ENCODE results near the gene CASP2.

DNA sequence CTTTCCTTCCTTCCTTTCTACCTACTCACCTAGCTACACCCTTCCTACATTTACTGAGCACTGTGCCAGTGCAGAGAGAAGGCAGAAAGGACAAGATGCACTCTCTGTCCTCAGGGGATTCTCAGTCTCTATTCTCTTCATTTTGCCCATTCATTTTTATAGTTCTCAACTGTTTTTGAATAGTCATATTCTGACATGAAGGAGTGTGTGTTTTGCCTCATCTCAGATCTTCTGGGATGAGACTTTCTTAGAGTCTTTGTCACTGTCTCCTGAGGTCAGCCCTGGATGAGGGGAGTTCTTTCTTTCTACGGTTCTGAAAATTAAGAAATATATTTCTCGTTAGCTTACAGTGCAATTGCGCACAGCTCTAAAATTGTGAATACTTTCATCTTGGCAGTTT lies 49.1 kb downstream of the CASP2 start:
- TF ChIP-seq, protein P1, sequence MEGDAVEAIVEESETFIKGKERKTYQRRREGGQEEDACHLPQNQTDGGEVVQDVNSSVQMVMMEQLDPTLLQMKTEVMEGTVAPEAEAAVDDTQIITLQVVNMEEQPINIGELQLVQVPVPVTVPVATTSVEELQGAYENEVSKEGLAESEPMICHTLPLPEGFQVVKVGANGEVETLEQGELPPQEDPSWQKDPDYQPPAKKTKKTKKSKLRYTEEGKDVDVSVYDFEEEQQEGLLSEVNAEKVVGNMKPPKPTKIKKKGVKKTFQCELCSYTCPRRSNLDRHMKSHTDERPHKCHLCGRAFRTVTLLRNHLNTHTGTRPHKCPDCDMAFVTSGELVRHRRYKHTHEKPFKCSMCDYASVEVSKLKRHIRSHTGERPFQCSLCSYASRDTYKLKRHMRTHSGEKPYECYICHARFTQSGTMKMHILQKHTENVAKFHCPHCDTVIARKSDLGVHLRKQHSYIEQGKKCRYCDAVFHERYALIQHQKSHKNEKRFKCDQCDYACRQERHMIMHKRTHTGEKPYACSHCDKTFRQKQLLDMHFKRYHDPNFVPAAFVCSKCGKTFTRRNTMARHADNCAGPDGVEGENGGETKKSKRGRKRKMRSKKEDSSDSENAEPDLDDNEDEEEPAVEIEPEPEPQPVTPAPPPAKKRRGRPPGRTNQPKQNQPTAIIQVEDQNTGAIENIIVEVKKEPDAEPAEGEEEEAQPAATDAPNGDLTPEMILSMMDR (conservative IDR thresholded peaks at IDR 0.05; ENCODE audit: low read length): no peak
- TF ChIP-seq EZH2phosphoT487 (IDR thresholded peaks at IDR 0.05; ENCODE audit: borderline replicate concordance): no peak
